B cell (primary cell): Measurements from ENCODE around the gene SCUBE1. TPM values are rescaled to one million over a fixed set of nuclear protein-coding genes. Genes with fewer than 3 reads are reported as not detected.
"Not testable (repeated sequence)": the region's sequence is repeated elsewhere in the genome, so short reads cannot be mapped to it uniquely, and the experiment has no call there.

Source experiments
- ATAC-seq: fragments of 200-7000 bp; cut with Tn5 transposase; one replicate; pipeline ENCODE4 v1.10.0; 2021; ENCODE audit warnings: low read depth, mild to moderate bottlenecking, moderate number of reproducible peaks, moderate library complexity
- CTCF ChIA-PET: fragments of 350-600 bp; sonication (Branson Sonifier 250); formaldehyde crosslinking; loops from one replicate; lab custom pipeline; 2021; ENCODE audit warnings: antibody characterized with exemption, inconsistent platforms; lab: Charles Lee
- POLR2A ChIA-PET: fragments of 350-600 bp; sonication (Branson Sonifier 250); formaldehyde crosslinking; loops from one replicate; lab custom pipeline; 2021; ENCODE audit warnings: antibody characterized with exemption; lab: Charles Lee
- DNase-seq: peaks from one replicate; pipeline ENCODE4 v3.0.0; 2013
- H2AFZ ChIP-seq: 2 replicates; pipeline ENCODE4 v1.6.1; 2012; ENCODE audit warnings: mild to moderate bottlenecking, low read depth, low read length; ENCODE audit not compliant: insufficient read depth, poor library complexity, severe bottlenecking
- H3K27ac ChIP-seq, 2 donors: 1 replicate in 1 of 2; 2 replicates in 1 of 2; pipeline ENCODE4 v1.5.1; 2012 to 2013; ENCODE audit warnings: low read length in 2 of 2, mild to moderate bottlenecking in 2 of 2, moderate library complexity in 1 of 2
- H3K27me3 ChIP-seq, 4 experiments: fragments of 200-600 bp in 1 of 4; sonication (generic) in 1 of 4; replicated peaks in 1 of 4; 1 replicate in 2 of 4; 2 replicates in 2 of 4; pipeline versions ENCODE4 v1.6.1 to v1.7.0; 2013 to 2016; ENCODE audit warnings: low read length in 3 of 4, mild to moderate bottlenecking in 2 of 4, mixed read lengths in 1 of 4, moderate library complexity in 1 of 4; ENCODE audit not compliant: insufficient read depth in 4 of 4, control insufficient read depth in 3 of 4; ENCODE audit errors: control extremely low read depth in 1 of 4
- H3K36me3 ChIP-seq, 2 experiments: replicated peaks in 1 of 2; 1 replicate in 1 of 2; 2 replicates in 1 of 2; pipeline versions ENCODE4 v1.6.1 to v1.7.1; 2013; ENCODE audit warnings: low read length in 1 of 2; ENCODE audit not compliant: insufficient read depth in 2 of 2, control insufficient read depth in 1 of 2; ENCODE audit errors: control extremely low read depth in 1 of 2, extremely low read depth in 1 of 2
- H3K4me1 ChIP-seq, 2 donors: fragments of 200-600 bp in 1 of 2; sonication (generic) in 1 of 2; 1 replicate in 1 of 2; 2 replicates in 1 of 2; pipeline versions ENCODE4 v1.5.1 to v1.6.1; 2013 to 2017; ENCODE audit warnings: low read length in 2 of 2; ENCODE audit not compliant: control insufficient read depth in 2 of 2, insufficient read depth in 2 of 2
- H3K4me2 ChIP-seq: replicated peaks from 2 replicates; pipeline ENCODE3; 2012; ENCODE audit warnings: mild to moderate bottlenecking, low read depth, low read length; ENCODE audit not compliant: poor library complexity, severe bottlenecking
- H3K4me3 ChIP-seq, 5 experiments: fragments of 200-600 bp in 1 of 5; sonication (generic) in 1 of 5; 1 replicate in 3 of 5; 2 replicates in 2 of 5; pipeline versions ENCODE4 v1.5.1 to v1.7.0; 2011 to 2016; ENCODE audit warnings: low read length in 4 of 5, mild to moderate bottlenecking in 4 of 5, low read depth in 2 of 5, control low read depth in 1 of 5, moderate library complexity in 1 of 5; ENCODE audit not compliant: insufficient read depth in 1 of 5; ENCODE audit errors: control extremely low read depth in 1 of 5, extremely low read depth in 1 of 5
- H3K79me2 ChIP-seq: fragments of 200-600 bp; sonication (generic); one replicate; pipeline ENCODE4 v1.6.0; 2016; ENCODE audit warnings: low read length; ENCODE audit not compliant: control insufficient read depth, insufficient read depth
- H3K9ac ChIP-seq: fragments of 200-600 bp; sonication (generic); 2 replicates; pipeline ENCODE4 v1.6.1; 2017; ENCODE audit warnings: mild to moderate bottlenecking, low read length, moderate library complexity
- H3K9me3 ChIP-seq, 3 donors: one replicate each; pipeline versions ENCODE4 v1.6.1 to v1.7.1; 2013; ENCODE audit warnings: low read length in 2 of 3; ENCODE audit not compliant: control insufficient read depth in 2 of 3, insufficient read depth in 1 of 3; ENCODE audit errors: control extremely low read depth in 1 of 3
- H4K20me1 ChIP-seq: 2 replicates; pipeline ENCODE4 v1.6.0; 2012; ENCODE audit warnings: mild to moderate bottlenecking, low read length; ENCODE audit not compliant: insufficient read depth, control insufficient read depth, poor library complexity, severe bottlenecking
- H3K27ac Mint-ChIP-seq: one replicate; pipeline ENCODE4 v1.8.0; 2021; ENCODE audit warnings: mixed read lengths
- H3K27me3 Mint-ChIP-seq: one replicate; pipeline ENCODE4 v1.8.0; 2021; ENCODE audit warnings: mixed read lengths
- H3K4me1 Mint-ChIP-seq: one replicate; pipeline ENCODE4 v1.8.0; 2021; ENCODE audit warnings: mixed read lengths
- H3K4me3 Mint-ChIP-seq: one replicate; pipeline ENCODE4 v1.8.0; 2021; ENCODE audit warnings: mixed read lengths
- H3K9me3 Mint-ChIP-seq: one replicate; pipeline ENCODE4 v1.8.0; 2022; ENCODE audit warnings: mixed read lengths; ENCODE audit not compliant: insufficient read depth
- CTCF ChIP-seq: fragments of 200-600 bp; IDR thresholded peaks from one replicate; pipeline ENCODE4 v1.8.0; 2022; ENCODE audit warnings: antibody characterized with exemption, mild to moderate bottlenecking
- EZH2 ChIP-seq: IDR thresholded peaks from 2 replicates; pipeline ENCODE4 v1.6.1; 2012; ENCODE audit warnings: borderline replicate concordance, low read depth, mild to moderate bottlenecking, moderate library complexity, low read length; ENCODE audit not compliant: insufficient read depth, poor library complexity, severe bottlenecking
- WGBS: methylation state at CpG from one replicate; pipeline ENCODE4 v1.1.5; 2013; ENCODE audit warnings: missing lambda C conversion rate; ENCODE audit not compliant: insufficient coverage; 5-methylcytosine and 5-hydroxymethylcytosine counted together
- intact Hi-C: fragments of 100-400 bp; cut with micrococcal nuclease; formaldehyde crosslinking; loops from one replicate; pipeline ENCODE4 v1.10.0; 2022
- polyA plus RNA-seq: library from polyadenylated mRNA; depleted of rRNA; stranded (reverse); fragments of >200 nt; gene quantifications from 2 replicates; pipeline ENCODE4 v1.2.3, GENCODE V29; 2012
- total RNA-seq, 2 donors: library from RNA; stranded (reverse); fragments of 120-200 nt in 1 of 2; gene quantifications; 1 replicate in 1 of 2; 2 replicates in 1 of 2; pipeline versions ENCODE4 v1.2.3 to v1.2.4, GENCODE V29; 2013 to 2022

SCUBE1 gene
- total and polyA plus RNA-seq, 2 donors (not counting 1 experiment from before 2014, with no cell fraction given), result not detected

- Mint-ChIP-seq H3K4me3 (no peak overlapping the region), H3K27ac (no peak overlapping the region), H3K9me3 (no peaks in the 10 kb centered on the region), H3K4me1 (no peaks in the 10 kb centered on the region), H3K27me3 (peaks cover 19% of the 10 kb centered on the region)
- Histone ChIP-seq H3K4me3 (no peak overlapping the region), H3K79me2 (no peaks in the 10 kb centered on the region), H3K9me3 (no peaks in the 10 kb centered on the region), H3K27ac (no peak overlapping the region), H3K4me1 (no peaks in the 10 kb centered on the region), H2AFZ (no peak overlapping the region), H3K9ac (no peak overlapping the region), H4K20me1 (no peaks in the 10 kb centered on the region), H3K36me3 (no peaks in the 10 kb centered on the region), H3K4me2 (no peak overlapping the region), H3K27me3 (peaks cover 0 to 6% (median 0%) of the 10 kb centered on the region in 4 experiments)
- ATAC-seq (no peak), DNase-seq (no peak)
- 88% methylated on average over 3 of the region's 4 CpGs for whole genome bisulfite sequencing
- no peak for TF ChIP-seq EZH2
- no peak for TF ChIP-seq CTCF
- intact Hi-C loops, result no loop called here
- ChIA-PET CTCF (no interaction called here), POLR2A (no interaction called here)
These were observed 55.7 kb downstream of the SCUBE1 start for GRCh38 chr22:43287441-43287840.

DNA sequence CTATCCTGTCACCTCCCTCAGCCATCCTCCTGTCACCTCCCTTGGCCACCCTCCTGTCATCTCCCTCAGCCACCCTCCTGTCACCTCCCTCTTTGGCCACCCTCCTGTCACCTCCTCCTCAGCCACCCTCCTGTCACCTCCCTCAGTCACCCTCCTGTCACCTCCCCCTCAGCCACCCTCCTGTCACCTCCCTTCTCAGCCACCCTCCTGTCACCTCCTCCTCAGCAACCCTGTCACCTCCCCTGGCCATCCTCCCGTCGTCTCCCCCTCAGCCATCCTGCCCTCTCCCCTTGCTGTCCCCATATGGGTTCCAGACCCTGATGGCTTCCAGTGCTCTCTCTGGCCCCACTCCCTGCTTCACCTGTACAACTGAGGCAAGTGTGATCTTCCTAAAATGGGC lies 61.8 kb downstream of the SCUBE1 start:
- peaks cover 0 to 6% (median 0%) of the 10 kb centered on the region in 4 experiments for H3K27me3 ChIP-seq
- no peaks in the 10 kb centered on the region for H4K20me1 ChIP-seq
- no peak for TF ChIP-seq CTCF
- TF ChIP-seq EZH2, result no peak
- Mint-ChIP-seq H3K4me1 (no peaks in the 10 kb centered on the region), H3K4me3 (no peak overlapping the region), H3K9me3 (no peaks in the 10 kb centered on the region), H3K27me3 (peaks cover 15% of the 10 kb centered on the region), H3K27ac (no peak overlapping the region)
- H3K79me2 ChIP-seq, result no peaks in the 10 kb centered on the region
- no peak overlapping the region for H3K4me3 ChIP-seq
- no peak for ATAC-seq
- no peaks in the 10 kb centered on the region for H3K9me3 ChIP-seq
- DNase-seq, result no peak
- H3K27ac ChIP-seq, result no peak overlapping the region
- H3K4me1 ChIP-seq, result no peaks in the 10 kb centered on the region
- H2AFZ ChIP-seq, result no peak overlapping the region
- POLR2A ChIA-PET, result no interaction called here
- no peak overlapping the region for H3K9ac ChIP-seq
- no peak overlapping the region for H3K4me2 ChIP-seq
- intact Hi-C loops, result no loop called here
- 90% methylated on average over 2 of the region's 2 CpGs for WGBS
- CTCF ChIA-PET, result no interaction called here
- H3K36me3 ChIP-seq, result no peaks in the 10 kb centered on the region

DNA sequence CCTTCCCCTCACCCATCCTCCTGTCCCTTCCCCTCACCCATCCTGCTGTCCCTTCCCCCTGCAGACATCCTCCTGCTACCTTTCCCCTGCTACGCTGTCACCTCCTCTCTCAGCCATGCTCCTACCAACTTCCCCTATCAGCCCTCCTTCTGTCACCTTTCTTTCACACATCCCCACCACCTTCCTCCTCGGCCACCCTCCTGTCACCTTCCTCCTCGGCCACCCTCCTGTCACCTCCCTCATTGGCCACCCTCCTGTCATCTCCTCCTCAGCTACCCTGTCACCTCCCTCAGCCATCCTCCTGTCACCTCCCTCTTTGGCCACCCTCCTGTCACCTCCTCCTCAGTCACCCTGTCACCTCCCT lies 62.7 kb downstream of the SCUBE1 start:
- H3K4me1 Mint-ChIP-seq, CTCF ChIA-PET, POLR2A ChIA-PET, H3K27ac Mint-ChIP-seq, H4K20me1 ChIP-seq, intact Hi-C loops, H3K9me3 ChIP-seq, H3K9me3 Mint-ChIP-seq, H3K4me3 Mint-ChIP-seq, H2AFZ ChIP-seq, H3K4me3 ChIP-seq, H3K27me3 ChIP-seq, H3K4me2 ChIP-seq, H3K9ac ChIP-seq, DNase-seq, ATAC-seq, H3K36me3 ChIP-seq, H3K27ac ChIP-seq, H3K79me2 ChIP-seq, H3K4me1 ChIP-seq: not testable (repeated sequence)
- H3K27me3 Mint-ChIP-seq, result peaks cover 16% of the 10 kb centered on the region
- WGBS, result 46% methylated on average over 3 of the region's 3 CpGs
